Ascending aorta (tissue), 2 donors: ENCODE results near the gene WIPF1. TPM values are rescaled to one million over a fixed set of nuclear protein-coding genes. Genes with fewer than 3 reads are reported as not detected.
A peak's percentile ranks its signal among the peaks of the same experiment; 100 is the strongest.

Experiments used
- DNase-seq, 2 donors: peaks; one replicate each; pipeline ENCODE4 v3.0.0-alpha.2; 2019; ENCODE audit warnings: low spot score in 2 of 2
- H3K27ac ChIP-seq, 2 donors: fragments of 200-600 bp; sonication (generic); one replicate each; pipeline ENCODE4 v1.5.1; 2016 to 2017; ENCODE audit warnings: mild to moderate bottlenecking in 1 of 2
- H3K27me3 ChIP-seq: fragments of 200-600 bp; sonication (generic); one replicate; pipeline ENCODE4 v1.5.1; 2017
- H3K36me3 ChIP-seq, 2 donors: fragments of 200-600 bp; sonication (generic); one replicate each; pipeline ENCODE4 v1.5.1; 2016
- H3K4me1 ChIP-seq, 2 donors: fragments of 200-600 bp; sonication (generic); one replicate each; pipeline ENCODE4 v1.5.1; 2016 to 2017; ENCODE audit warnings: mild to moderate bottlenecking in 1 of 2
- H3K4me3 ChIP-seq, 2 donors: fragments of 200-600 bp; sonication (generic); one replicate each; pipeline ENCODE4 v1.5.1; 2016 to 2017; ENCODE audit warnings: mild to moderate bottlenecking in 1 of 2
- H3K9me3 ChIP-seq, 2 donors: fragments of 200-600 bp; sonication (generic); one replicate each; pipeline ENCODE4 v1.5.1; 2016
- intact Hi-C: fragments of 100-400 bp; cut with DNase I; formaldehyde crosslinking; loops from one replicate; pipeline ENCODE4 v1.15.1; 2023
- total RNA-seq: library from RNA; depleted of rRNA; stranded (reverse); fragments of >200 nt; gene quantifications from one replicate; pipeline ENCODE4 v1.1.0, GENCODE V29; 2016
- TF ChIP-seq, protein P1 (sequence below), 3 experiments: fragments of 200-600 bp in 2 of 3; fragments of 450-650 bp in 1 of 3; sonication (generic) in 2 of 3; IDR thresholded peaks; one replicate each; pipeline ENCODE4 v1.5.1; 2016 to 2019; ENCODE audit warnings: antibody characterized with exemption in 3 of 3, mild to moderate bottlenecking in 1 of 3, moderate library complexity in 1 of 3

WIPF1 gene
- total RNA-seq, 1 donor from 2014 or later, result 26.1 TPM

DNA sequence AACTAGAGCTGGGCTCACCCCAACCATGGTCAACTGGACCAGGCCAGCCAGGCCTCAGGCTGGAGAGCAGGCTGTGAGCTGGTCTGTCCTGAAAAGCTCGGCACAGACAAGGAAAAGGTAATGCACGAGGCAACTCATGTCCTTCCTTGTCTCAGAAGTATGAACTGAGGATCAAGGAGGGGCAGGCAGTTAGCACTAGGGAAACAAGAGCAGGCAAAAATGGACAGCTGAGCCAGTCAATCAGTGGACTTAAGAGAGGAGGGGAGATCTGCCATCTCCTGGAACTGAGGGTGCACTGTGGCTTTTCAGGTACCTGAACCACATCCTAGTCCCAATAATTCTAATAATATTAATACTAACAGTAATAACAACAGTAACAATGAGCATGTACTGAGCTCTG is 20.6 kb upstream of the WIPF1 start:
- peaks cover 7 to 44% of the 10 kb centered on the region in 2 donors for H3K4me1 ChIP-seq
- H3K4me3 ChIP-seq, result no peak overlapping the region
- peak overlapping the region; percentile 81 to 82 for H3K27ac ChIP-seq
- DNase-seq, result no peak
- no peaks in the 10 kb centered on the region for H3K9me3 ChIP-seq
- H3K27me3 ChIP-seq, result no peaks in the 10 kb centered on the region
- no peaks in the 10 kb centered on the region for H3K36me3 ChIP-seq
- intact Hi-C loops, result no loop called here
- TF ChIP-seq, protein P1, sequence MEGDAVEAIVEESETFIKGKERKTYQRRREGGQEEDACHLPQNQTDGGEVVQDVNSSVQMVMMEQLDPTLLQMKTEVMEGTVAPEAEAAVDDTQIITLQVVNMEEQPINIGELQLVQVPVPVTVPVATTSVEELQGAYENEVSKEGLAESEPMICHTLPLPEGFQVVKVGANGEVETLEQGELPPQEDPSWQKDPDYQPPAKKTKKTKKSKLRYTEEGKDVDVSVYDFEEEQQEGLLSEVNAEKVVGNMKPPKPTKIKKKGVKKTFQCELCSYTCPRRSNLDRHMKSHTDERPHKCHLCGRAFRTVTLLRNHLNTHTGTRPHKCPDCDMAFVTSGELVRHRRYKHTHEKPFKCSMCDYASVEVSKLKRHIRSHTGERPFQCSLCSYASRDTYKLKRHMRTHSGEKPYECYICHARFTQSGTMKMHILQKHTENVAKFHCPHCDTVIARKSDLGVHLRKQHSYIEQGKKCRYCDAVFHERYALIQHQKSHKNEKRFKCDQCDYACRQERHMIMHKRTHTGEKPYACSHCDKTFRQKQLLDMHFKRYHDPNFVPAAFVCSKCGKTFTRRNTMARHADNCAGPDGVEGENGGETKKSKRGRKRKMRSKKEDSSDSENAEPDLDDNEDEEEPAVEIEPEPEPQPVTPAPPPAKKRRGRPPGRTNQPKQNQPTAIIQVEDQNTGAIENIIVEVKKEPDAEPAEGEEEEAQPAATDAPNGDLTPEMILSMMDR (IDR thresholded peaks at IDR 0.05), result no peak

DNA sequence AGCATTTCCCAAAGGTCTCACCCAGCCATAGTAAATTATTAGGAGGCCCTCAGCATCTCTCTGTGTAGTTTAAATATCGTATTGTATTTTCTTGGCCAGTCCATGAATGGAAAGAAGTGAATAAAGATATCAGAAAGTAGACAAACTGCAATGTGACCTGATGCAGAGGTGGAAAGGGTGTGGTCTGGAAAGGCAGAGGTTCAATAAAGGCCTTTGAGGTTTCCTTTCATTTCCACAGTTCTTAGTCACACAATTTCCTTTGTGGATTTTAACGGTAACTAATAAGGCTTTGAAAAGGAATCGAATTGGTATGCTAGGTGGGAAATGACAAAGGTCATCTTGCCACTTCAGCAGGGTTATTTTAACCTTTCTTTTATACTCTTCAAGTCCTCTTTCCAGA is 20.1 kb upstream of the WIPF1 start:
- TF ChIP-seq, protein P1 (IDR thresholded peaks at IDR 0.05), result no peak
- Histone ChIP-seq H3K36me3 (no peaks in the 10 kb centered on the region), H3K9me3 (no peaks in the 10 kb centered on the region), H3K27me3 (no peaks in the 10 kb centered on the region), H3K4me3 (no peak overlapping the region), H3K4me1 (peaks cover 7 to 47% of the 10 kb centered on the region in 2 donors), H3K27ac (peak overlapping the region; percentile 81 to 82)
- intact Hi-C loops, result loop anchor here (1.0 to 2.0 kb wide), 2 partner anchors 45 to 66 kb away; no protein-coding TSS in a partner anchor
- no peak for DNase-seq

DNA sequence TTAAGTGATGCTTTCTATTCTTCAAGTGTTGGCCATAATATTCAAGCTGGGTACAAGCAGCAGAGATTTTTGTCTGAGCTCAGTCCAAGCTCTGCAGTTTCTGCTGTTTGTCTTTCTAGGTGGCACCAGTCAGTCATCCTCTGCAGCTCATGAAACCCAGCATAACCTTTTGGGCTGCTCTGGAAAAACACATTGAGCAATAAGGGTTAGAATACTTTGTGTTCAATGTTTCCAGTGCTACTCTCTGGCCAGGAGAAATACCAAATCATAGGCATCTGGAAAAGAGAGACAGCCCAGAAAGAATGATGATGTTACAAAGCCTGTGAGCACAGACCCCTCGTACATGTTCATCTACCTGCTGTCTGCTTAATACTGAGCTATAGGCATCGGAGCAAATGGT is 19.5 kb upstream of the WIPF1 start:
- Histone ChIP-seq H3K4me1 (peaks cover 7 to 47% of the 10 kb centered on the region in 2 donors), H3K4me3 (no peak overlapping the region), H3K36me3 (no peaks in the 10 kb centered on the region), H3K27me3 (no peaks in the 10 kb centered on the region), H3K27ac (peak overlapping the region; percentile 81 to 82), H3K9me3 (no peaks in the 10 kb centered on the region)
- no peak for DNase-seq
- TF ChIP-seq, protein P1 (IDR thresholded peaks at IDR 0.05), result peak in 2 of 3 experiments; percentile 5 to 29
- intact Hi-C loops, result loop anchor here (1.0 to 2.0 kb wide), 2 partner anchors 46 to 66 kb away; no protein-coding TSS in a partner anchor

DNA sequence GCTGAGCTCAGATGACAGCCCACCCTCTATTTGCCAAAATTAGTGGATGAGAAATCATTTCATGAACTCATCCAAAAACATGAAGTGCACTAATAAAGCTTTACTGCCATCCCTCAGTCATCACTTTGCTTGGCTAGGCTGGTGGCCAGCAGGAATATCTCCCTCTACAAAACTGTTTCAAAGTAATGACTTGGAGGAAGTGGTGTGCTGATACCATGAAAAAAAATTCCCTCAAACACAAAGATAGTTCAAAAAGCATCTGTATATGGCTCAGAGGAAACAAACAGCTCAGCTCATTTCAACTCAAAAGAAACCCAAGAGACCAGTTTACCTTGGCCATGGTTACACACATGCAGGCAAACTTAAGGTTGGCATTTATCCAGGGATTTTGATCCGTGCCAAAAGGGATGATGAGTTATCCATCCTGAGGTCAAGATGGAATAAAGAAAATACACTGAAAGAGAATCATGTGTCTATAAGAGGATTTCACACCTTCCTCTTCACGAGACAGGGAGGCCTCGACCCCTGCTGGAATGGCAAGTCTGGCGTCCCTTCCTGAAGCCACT is 18.4 kb upstream of the WIPF1 start:
- intact Hi-C loops, result loop anchor here (2.0 kb wide), 1 partner anchor 47 kb away; no protein-coding TSS in a partner anchor
- no peaks in the 10 kb centered on the region for H3K36me3 ChIP-seq
- peaks cover 7 to 47% of the 10 kb centered on the region in 2 donors for H3K4me1 ChIP-seq
- no peaks in the 10 kb centered on the region for H3K9me3 ChIP-seq
- H3K27me3 ChIP-seq, result no peaks in the 10 kb centered on the region
- peak overlapping the region; percentile 70 to 81 for H3K27ac ChIP-seq
- TF ChIP-seq, protein P1 (IDR thresholded peaks at IDR 0.05), result no peak
- no peak overlapping the region for H3K4me3 ChIP-seq
- DNase-seq, result no peak

DNA sequence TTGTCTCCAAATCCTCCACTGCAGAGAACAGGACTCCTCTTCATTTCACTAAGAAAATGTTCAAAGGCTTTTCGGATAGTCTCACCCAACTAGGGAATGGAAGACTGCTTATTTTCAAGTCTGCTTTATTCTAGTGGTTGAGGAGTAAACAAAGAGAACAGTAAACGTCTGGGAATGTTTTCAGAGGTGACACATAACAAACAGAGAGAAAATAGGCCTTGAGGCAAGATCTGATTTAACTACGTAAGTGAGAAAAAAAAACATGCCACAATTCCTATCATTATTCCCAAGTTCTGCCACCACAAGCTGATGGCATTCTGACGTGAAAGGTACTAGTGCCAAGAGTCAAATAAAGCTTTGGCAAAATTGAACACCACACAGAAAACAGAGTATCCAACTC is 16.7 kb upstream of the WIPF1 start:
- Histone ChIP-seq H3K27ac (peak overlapping the region; percentile 70 to 81), H3K4me3 (no peak overlapping the region), H3K27me3 (no peaks in the 10 kb centered on the region), H3K36me3 (no peaks in the 10 kb centered on the region), H3K4me1 (peaks cover 10 to 57% of the 10 kb centered on the region in 2 donors), H3K9me3 (no peaks in the 10 kb centered on the region)
- DNase-seq, result no peak
- TF ChIP-seq, protein P1 (IDR thresholded peaks at IDR 0.05), result no peak
- intact Hi-C loops, result no loop called here
